ENCODE data around the gene RBBP8NL. TPM values are rescaled to one million over a fixed set of nuclear protein-coding genes. Genes with fewer than 3 reads are reported as not detected.
A peak's percentile ranks its signal among the peaks of the same experiment; 100 is the strongest.

Gene RBBP8NL
- total RNA-seq, 1 experiment from 2014 or later = 1.5 TPM

GRCh38 chr20:62365814-62366369, 61.4 kb downstream of the RBBP8NL start:
- no peak overlapping the region for H3K27ac Mint-ChIP-seq

GRCh38 chr20:62364911-62365736, 62.2 kb downstream of the RBBP8NL start:
- H3K4me1 Mint-ChIP-seq = peaks cover 51% of the 10 kb centered on the region
- H3K4me3 Mint-ChIP-seq = peak overlapping the region; percentile 65
- DNase-seq (ENCODE audit: low spot score) (no peak), ATAC-seq (no peak)
- no peaks in the 10 kb centered on the region for H3K9me3 Mint-ChIP-seq
- peak overlapping the region; percentile 76 for H3K27ac Mint-ChIP-seq
- POLR2A ChIA-PET = interaction anchor here (0.6 to 4.8 kb wide), 7 partner anchors 8 to 223 kb away, joined by 3 to 29 read pairs (median 4); partner anchors contain the start of genes ADRM1 and RPS21
- TF ChIP-seq ZNF396 (CRISPR knock-in tag; IDR thresholded peaks at IDR 0.05; ENCODE audit: borderline replicate concordance) (no peak), ERG (CRISPR knock-in tag; IDR thresholded peaks at IDR 0.05) (no peak), NFATC4 (CRISPR knock-in tag; IDR thresholded peaks at IDR 0.05) (no peak), SOX15 (CRISPR knock-in tag; IDR thresholded peaks at IDR 0.05) (no peak), ETV6 (CRISPR knock-in tag; IDR thresholded peaks at IDR 0.05) (no peak), TEAD4 (CRISPR knock-in tag; IDR thresholded peaks at IDR 0.05) (no peak), FOXK1 (CRISPR knock-in tag; IDR thresholded peaks at IDR 0.05) (no peak), E2F1 (CRISPR knock-in tag; IDR thresholded peaks at IDR 0.05) (no peak), MAX (CRISPR knock-in tag; IDR thresholded peaks at IDR 0.05) (no peak)
- no peaks in the 10 kb centered on the region for H3K27me3 Mint-ChIP-seq (ENCODE audit: low read depth)
- CTCF ChIA-PET = interaction anchor here (0.8 to 9.1 kb wide), 13 partner anchors 9 to 146 kb away, joined by 3 to 137 read pairs (median 4); partner anchors contain the start of genes ADRM1 and RPS21
- H3K36me3 Mint-ChIP-seq = no peaks in the 10 kb centered on the region

More at GRCh38 chr20:62365814-62366369, 61.4 kb downstream of the RBBP8NL start:
- ChIA-PET CTCF (interaction anchor here (1.1 to 9.1 kb wide), 6 partner anchors 12 to 64 kb away, joined by 3 to 137 read pairs (median 13); partner anchors contain the start of gene ADRM1), POLR2A (interaction anchor here (0.5 to 4.8 kb wide), 10 partner anchors 8 to 223 kb away, joined by 3 to 29 read pairs (median 4); partner anchors contain the start of genes ADRM1, OSBPL2 and PSMA7)
- TF ChIP-seq GABPB1 (CRISPR knock-in tag; IDR thresholded peaks at IDR 0.05) (0 out of 2 replicates have a peak, but pooled peaks have one; percentile 21), HMGA2 (CRISPR knock-in tag; IDR thresholded peaks at IDR 0.05) (no peak), FOXP1 (CRISPR knock-in tag; IDR thresholded peaks at IDR 0.05; ENCODE audit: borderline replicate concordance) (no peak), ZNF423 (CRISPR knock-in tag; IDR thresholded peaks at IDR 0.05) (peak; percentile 21; the same call in 1 of the 2 replicates), USF2 (CRISPR knock-in tag; IDR thresholded peaks at IDR 0.05) (no peak), SP1 (CRISPR knock-in tag; conservative IDR thresholded peaks at IDR 0.05) (0 out of 2 replicates have a peak, but pooled peaks have one; percentile 8), ATF2 (CRISPR knock-in tag; IDR thresholded peaks at IDR 0.05; ENCODE audit: borderline replicate concordance, low read depth) (no peak), ARID4B (CRISPR knock-in tag; IDR thresholded peaks at IDR 0.05; ENCODE audit: borderline replicate concordance) (peak; percentile 34; the same call in 1 of the 2 replicates), NR2C2 (CRISPR knock-in tag; IDR thresholded peaks at IDR 0.05) (no peak), MAX (CRISPR knock-in tag; IDR thresholded peaks at IDR 0.05) (no peak)
- ATAC-seq (peak; percentile 3), DNase-seq (ENCODE audit: low spot score) (peak; percentile 67)
- Mint-ChIP-seq H3K4me3 (peak overlapping the region; percentile 65), H3K9me3 (no peaks in the 10 kb centered on the region), H3K36me3 (no peaks in the 10 kb centered on the region), H3K4me1 (peaks cover 50% of the 10 kb centered on the region), H3K27me3 (ENCODE audit: low read depth) (no peaks in the 10 kb centered on the region)

Measured in WTC11 (cell line).